Activated naive CD4-positive, alpha-beta T cell treated with anti-CD3 and anti-CD28 coated beads, Interleukin-2, amount 50 U/mL, for 72 hours (primary cell): ENCODE results near the gene MLLT3. TPM values are rescaled to one million over a fixed set of nuclear protein-coding genes. Genes with fewer than 3 reads are reported as not detected.

ENCODE experiments used
- ATAC-seq, 2 donors: fragments of 150-1000 bp; cut with Tn5 transposase; 2 replicates each; pipeline ENCODE4 v1.10.0; 2021; ENCODE audit warnings: mild to moderate bottlenecking in 2 of 2, moderate library complexity in 2 of 2
- DNase-seq, 2 donors: peaks; one replicate each; pipeline ENCODE4 v3.0.0; 2021 to 2022; ENCODE audit warnings: low spot score in 2 of 2
- H3K27ac Mint-ChIP-seq, 2 donors: one replicate each; pipeline ENCODE4 v1.8.0; 2022; ENCODE audit warnings: mild to moderate bottlenecking in 2 of 2, mixed read lengths in 2 of 2
- H3K36me3 Mint-ChIP-seq, 2 donors: one replicate each; pipeline ENCODE4 v1.8.0; 2022; ENCODE audit warnings: mixed read lengths in 2 of 2
- H3K9me3 Mint-ChIP-seq, 2 donors: one replicate each; pipeline ENCODE4 v1.8.0; 2022; ENCODE audit warnings: mixed read lengths in 2 of 2
- total RNA-seq, 2 donors: library from RNA; stranded (reverse); gene quantifications; one replicate each; pipeline ENCODE4 v1.2.3, GENCODE V29; 2022

MLLT3 gene
- total RNA-seq, 2 donors from 2014 or later: 43.6 to 54.6 TPM

DNA sequence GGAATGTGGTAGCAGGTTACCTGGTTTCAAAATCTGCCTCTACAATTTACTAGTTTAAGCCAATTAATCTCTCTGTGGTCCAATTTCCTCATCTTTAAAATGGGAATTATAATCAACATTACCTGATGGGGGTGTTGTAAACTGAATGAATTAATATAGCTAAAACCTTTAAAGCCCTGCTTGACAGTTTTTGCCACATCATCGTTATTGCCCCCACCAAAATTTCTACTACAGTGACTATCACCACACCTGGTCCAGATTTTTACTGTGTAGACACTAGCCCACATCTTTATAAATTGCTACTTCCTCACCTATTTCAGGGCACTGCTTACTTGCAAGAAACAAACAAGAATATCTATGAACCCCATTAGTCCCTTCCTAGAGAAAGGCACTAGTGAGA, 65.0 kb downstream of the MLLT3 start:
- Mint-ChIP-seq H3K27ac (peak overlapping the region; percentile 23 to 77), H3K9me3 (no peaks in the 10 kb centered on the region), H3K36me3 (no peaks in the 10 kb centered on the region)
- DNase-seq: no peak
- no peak for ATAC-seq

DNA sequence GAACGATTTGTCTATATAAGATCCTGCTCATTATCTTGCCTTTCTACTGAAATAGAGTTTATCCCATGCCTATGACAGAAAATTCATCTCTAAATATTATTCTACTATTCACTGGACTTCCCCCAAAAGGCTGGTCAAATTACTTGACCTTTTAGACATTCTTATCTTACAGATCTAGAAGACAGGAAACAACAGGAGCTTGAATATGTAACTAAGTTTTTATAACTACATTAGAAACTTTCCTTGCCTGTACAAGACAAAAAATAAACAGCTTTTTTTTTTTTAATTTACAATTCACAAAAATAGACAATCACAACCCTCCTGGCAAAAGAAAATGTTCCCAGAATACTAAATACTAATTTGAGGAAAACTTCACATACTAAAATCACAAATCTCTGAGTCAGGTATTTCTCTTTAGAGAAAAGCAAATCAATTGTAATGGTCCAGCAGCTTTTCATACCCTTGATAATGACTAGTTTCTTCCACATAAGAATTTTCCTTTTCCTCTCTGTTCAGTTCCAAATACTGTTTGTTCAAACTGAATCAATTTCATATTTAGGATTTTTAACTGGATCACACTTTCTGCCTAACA, 68.6 kb downstream of the MLLT3 start:
- H3K9me3 Mint-ChIP-seq: no peaks in the 10 kb centered on the region
- DNase-seq: no peak
- ATAC-seq: no peak
- peak overlapping the region; percentile 10 to 78 for H3K27ac Mint-ChIP-seq
- H3K36me3 Mint-ChIP-seq: no peaks in the 10 kb centered on the region

DNA sequence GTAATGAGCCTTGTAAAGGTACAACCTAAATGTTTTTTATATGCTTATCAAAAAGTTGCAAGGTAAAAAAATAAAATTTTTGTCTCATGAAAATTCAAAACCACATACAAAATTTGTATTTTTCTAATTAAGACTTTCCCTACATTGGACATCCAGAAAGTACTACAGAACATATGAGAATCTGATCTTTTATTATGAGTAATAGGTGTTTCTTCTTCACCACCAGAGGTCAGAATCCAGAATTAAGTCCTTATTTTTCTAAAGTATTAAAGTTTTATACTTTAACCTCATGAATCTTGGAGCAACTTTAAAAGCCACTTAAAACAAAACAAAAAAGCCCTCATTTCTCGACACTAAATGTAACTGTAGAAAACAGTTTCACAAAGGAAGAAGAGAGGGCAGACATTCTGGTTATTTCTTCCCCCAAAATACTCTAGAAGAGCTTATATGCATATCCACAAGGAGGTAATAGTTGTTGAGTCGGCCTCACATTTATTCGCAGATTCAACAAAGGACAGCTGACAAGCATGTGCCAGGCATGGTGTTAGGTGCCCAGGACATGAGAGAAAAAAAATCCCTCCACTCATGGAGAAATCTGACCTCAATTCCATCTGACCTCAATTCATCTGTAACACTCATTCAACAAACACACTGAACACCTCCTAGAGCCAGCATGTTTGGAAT, 69.3 kb downstream of the MLLT3 start:
- ATAC-seq (peak; percentile 45 to 63), DNase-seq (no peak)
- Mint-ChIP-seq H3K9me3 (no peaks in the 10 kb centered on the region), H3K27ac (peak overlapping the region; percentile 4 to 78), H3K36me3 (no peaks in the 10 kb centered on the region)

DNA sequence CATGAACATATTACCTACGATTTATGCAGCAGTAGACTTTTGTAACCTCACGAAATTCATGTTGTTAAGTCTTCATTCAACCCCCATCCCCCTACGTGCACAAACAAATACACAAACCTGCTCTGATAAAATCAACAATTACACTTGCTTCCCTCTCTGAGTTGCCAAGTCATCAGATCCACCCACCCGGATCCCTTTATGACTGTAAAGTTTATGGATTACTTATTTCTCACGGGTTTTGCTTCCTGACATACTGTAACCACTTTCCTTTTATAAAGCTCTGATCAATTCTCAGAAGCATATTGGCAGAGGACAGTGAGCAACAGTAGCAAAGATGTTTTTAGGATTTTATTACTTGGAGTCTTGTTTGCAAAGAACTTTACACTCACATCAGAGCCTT, 70.5 kb downstream of the MLLT3 start:
- no peaks in the 10 kb centered on the region for H3K9me3 Mint-ChIP-seq
- no peaks in the 10 kb centered on the region for H3K36me3 Mint-ChIP-seq
- H3K27ac Mint-ChIP-seq: peak overlapping the region in 1 of 2 donors; percentile 73
- peak in 1 of 2 donors; percentile 32 for DNase-seq
- ATAC-seq: peak; percentile 70 to 87

DNA sequence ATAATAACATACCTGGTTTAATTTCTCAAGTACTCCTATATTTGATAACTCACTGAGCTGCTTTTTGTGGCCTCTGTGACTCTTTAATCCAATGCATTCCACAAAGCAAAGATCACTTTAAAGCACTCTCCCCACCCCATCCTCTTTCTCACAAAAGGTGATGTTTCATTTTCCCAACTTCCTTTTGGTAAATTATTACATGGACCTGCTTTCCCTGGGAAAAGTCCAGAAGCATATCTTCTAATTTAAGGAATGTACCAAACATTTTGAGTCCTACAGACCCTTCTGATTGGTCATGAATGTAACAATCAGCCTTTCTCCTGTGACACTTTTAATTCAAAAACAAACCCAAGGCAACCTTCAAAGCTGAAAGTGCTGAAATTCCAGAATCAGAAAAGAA, 71.1 kb downstream of the MLLT3 start:
- H3K36me3 Mint-ChIP-seq: no peaks in the 10 kb centered on the region
- no peak overlapping the region for H3K27ac Mint-ChIP-seq
- DNase-seq: no peak
- H3K9me3 Mint-ChIP-seq: no peaks in the 10 kb centered on the region
- no peak for ATAC-seq

DNA sequence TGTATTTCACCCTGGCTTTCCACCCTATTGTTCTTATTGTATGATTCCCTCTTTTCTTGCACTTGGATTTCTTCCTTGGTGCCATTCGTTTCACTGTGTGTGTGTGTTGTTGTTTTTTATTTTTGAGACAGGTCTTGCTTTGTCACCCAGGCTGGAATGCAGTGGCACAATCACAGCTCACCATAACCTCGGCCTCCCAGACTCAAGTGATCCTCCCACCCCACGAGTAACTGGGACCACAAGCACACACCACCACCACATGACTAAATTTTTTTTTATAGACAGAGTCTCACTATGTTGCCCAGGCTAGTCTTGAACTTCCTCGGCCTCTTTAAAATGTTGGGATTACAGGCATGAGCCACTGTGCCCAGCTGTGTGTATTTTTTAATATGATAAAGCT, 72.0 kb downstream of the MLLT3 start:
- H3K36me3 Mint-ChIP-seq: no peaks in the 10 kb centered on the region
- no peaks in the 10 kb centered on the region for H3K9me3 Mint-ChIP-seq
- no peak for ATAC-seq
- H3K27ac Mint-ChIP-seq: no peak overlapping the region
- DNase-seq: no peak

DNA sequence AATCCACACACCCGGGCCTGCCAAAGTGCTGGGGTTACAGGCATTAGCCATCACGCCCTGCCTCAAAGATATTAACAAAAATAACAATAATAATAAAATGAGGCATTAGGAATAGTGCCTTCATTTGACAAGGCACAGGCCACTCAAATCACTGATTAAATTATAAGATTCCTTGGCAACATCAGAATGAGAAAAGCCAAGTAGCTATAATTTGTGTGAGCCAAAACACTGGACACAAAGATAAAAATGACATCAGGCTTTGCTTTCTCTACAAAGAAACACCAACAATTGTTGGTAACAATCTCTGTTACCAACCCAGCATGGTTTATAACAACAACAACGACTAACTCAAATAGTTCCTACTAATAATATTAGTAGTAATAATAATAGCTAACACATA, 73.2 kb downstream of the MLLT3 start:
- H3K9me3 Mint-ChIP-seq: no peaks in the 10 kb centered on the region
- ATAC-seq (no peak), DNase-seq (no peak)
- no peaks in the 10 kb centered on the region for H3K36me3 Mint-ChIP-seq
- no peak overlapping the region for H3K27ac Mint-ChIP-seq

DNA sequence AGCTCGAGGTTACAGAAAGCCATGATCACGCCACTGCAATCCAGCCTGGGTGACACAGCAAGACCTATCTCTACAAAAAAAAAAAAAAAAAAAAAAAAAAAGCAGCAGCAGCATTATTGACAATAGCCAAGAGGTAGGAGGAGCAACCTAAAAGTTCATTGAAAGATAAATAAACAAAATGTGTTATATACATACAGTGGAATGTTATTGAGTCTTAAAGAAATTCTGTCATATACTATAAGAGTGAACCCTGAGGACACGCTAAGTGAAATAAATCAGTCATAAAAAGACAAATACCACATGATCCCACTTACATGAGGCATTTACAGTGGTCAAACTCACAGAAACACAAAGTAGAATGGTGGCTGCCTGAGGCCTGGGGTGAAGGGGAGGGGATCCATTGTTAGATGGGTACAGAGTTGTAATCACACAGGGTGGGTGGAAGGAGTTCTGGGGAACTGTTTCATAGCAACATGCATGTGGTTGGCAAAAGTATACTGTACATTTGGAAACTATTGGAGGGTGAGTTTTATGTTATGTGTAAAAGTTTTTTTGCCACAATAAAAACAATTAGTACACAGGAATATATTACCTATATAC, 77.2 kb downstream of the MLLT3 start:
- Mint-ChIP-seq H3K36me3 (peaks cover 25 to 27% of the 10 kb centered on the region in 2 donors), H3K27ac (peak overlapping the region in 1 of 2 donors; percentile 53), H3K9me3 (peaks cover 11 to 13% of the 10 kb centered on the region in 2 donors)
- peak in 1 of 2 donors; percentile 16 for ATAC-seq
- DNase-seq: no peak

DNA sequence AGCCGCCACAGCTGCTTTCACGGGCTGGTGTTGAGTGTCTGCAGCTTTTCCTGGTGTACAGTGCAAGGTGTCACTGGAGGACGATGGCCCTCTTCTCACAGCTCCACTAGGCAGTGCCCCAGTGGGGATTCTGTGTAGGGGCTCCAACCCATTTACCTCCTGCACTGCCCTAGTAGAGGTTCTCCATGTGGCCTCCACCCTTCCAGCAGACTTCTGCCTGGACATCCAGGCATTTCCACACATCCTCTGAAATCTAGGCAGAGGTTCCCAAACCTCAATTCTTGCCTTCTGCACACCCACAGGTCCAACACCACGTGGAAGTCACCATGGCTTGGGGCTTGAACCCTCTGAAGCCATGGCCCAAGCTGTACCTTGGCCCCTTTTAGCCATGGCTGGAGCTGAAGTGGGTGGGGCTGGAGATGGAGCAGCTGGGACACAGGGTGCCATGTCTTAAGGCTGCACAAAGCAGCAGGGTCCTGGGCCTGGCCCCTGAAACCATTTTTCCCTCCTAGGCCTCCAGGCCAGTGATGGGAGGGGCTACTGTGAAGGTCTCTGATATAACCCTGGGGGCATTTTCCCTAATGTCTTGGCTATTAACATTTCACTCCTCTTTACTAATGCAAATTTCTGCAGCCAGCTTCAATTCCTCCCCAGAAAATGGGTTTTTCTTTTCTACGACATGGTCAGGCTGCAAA, 82.0 kb downstream of the MLLT3 start:
- DNase-seq: no peak
- no peak for ATAC-seq
- Mint-ChIP-seq H3K36me3 (peaks cover 36 to 43% of the 10 kb centered on the region in 2 donors), H3K9me3 (peaks cover 13 to 22% of the 10 kb centered on the region in 2 donors), H3K27ac (no peak overlapping the region)

DNA sequence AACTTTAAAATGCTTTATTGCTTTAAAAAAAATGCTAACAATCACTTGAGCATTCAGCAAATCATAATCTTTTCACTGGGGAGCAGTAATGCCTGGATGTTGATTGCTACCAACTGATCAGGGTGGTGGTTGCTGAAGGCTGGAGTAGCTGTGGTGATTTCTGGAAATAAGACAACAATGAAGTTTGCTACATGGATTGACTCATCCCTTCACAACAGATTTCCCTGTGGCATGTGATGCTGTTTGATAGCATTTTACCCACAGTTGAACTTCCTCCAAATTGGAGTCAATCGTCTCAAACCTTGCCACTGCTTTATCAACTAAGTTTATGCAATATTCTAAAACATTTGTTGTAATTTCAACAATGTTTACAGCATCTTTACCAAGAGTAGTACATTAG, 83.3 kb downstream of the MLLT3 start:
- ATAC-seq (no peak), DNase-seq (no peak)
- Mint-ChIP-seq H3K36me3 (peaks cover 36 to 46% of the 10 kb centered on the region in 2 donors), H3K27ac (no peak overlapping the region), H3K9me3 (peaks cover 13 to 22% of the 10 kb centered on the region in 2 donors)

DNA sequence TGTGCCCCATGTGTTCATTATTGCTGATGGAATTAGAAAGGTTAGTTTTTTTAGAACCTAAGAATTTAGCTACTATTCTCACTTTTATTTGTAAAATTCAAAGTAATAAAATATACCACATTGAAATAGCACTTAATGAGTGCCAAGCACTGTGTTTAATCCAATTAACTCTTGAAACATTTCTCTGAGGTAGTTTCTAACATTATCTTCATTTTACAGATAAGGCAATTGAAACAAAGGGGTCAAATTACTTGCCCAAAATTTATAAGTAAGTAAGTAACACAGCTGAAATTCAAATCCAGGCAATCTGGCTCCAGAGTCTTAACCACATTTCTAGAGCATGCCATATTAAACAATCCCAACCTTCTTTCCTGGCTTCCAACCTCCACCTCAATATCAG, 84.2 kb downstream of the MLLT3 start:
- peaks cover 34 to 46% of the 10 kb centered on the region in 2 donors for H3K36me3 Mint-ChIP-seq
- DNase-seq (no peak), ATAC-seq (no peak)
- H3K9me3 Mint-ChIP-seq: peaks cover 10 to 22% of the 10 kb centered on the region in 2 donors
- no peak overlapping the region for H3K27ac Mint-ChIP-seq

DNA sequence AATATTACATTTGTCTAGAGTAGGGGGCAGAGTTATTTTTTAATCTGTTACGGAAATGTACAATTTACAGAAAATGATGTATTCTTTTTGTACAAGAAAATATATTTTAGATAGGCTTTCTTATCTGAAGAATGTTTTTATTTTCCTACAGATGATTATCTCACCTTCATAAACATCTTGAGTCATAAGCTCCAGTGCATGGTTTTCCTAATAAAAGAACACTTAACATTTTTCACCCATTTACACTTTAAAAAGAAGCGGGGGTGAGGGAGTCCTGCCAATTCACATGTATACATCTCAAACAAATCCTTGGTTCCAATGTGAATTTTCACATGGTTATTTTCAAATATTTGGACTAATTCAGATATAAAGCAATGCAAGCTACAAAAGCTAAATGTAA, 85.0 kb downstream of the MLLT3 start:
- no peak for DNase-seq
- ATAC-seq: no peak
- peaks cover 28 to 39% of the 10 kb centered on the region in 2 donors for H3K36me3 Mint-ChIP-seq
- peaks cover 10 to 22% of the 10 kb centered on the region in 2 donors for H3K9me3 Mint-ChIP-seq
- H3K27ac Mint-ChIP-seq: no peak overlapping the region

DNA sequence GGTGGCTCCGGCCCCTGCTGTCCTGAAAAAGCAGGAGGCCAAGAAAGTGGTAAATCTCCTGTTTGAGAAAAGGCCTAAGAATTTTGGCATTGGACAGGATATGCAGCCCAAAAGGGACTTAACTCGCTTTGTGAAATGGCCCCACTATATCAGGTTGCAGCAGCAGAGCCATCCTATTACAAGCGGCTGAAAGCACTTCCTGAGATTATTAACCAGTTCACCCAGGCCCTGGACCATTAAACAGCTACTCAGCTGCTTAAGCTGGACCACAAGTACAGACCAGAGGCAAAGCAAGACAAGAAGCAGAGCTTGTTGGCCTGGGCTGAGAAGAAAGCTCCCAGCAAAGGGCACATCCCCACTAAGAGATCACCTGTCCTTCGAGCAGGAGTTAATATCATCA, 89.7 kb downstream of the MLLT3 start:
- ATAC-seq (no peak), DNase-seq (no peak)
- Mint-ChIP-seq H3K9me3 (no peaks in the 10 kb centered on the region), H3K36me3 (peaks cover 0 to 7% of the 10 kb centered on the region in 2 donors), H3K27ac (no peak overlapping the region)

DNA sequence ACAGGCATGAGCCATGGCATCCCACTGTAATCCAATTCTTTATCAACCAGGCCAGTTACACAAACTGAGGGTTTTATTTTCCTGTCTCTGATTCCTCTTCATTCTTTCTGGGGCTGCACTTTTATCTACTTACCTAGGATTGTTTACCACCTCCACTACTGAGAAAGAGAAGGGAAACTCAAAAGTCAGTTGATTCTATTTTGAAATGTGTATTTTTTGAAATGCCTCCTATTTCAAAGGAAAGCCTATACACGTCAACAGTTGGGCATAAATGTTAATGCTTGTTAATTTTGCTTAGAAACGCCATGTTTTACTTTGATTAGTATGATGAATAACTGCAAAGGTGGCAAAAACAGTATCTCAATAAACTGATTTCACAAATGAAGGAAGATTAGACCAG, 92.5 kb downstream of the MLLT3 start:
- Mint-ChIP-seq H3K36me3 (no peaks in the 10 kb centered on the region), H3K27ac (no peak overlapping the region), H3K9me3 (no peaks in the 10 kb centered on the region)
- DNase-seq (no peak), ATAC-seq (no peak)

DNA sequence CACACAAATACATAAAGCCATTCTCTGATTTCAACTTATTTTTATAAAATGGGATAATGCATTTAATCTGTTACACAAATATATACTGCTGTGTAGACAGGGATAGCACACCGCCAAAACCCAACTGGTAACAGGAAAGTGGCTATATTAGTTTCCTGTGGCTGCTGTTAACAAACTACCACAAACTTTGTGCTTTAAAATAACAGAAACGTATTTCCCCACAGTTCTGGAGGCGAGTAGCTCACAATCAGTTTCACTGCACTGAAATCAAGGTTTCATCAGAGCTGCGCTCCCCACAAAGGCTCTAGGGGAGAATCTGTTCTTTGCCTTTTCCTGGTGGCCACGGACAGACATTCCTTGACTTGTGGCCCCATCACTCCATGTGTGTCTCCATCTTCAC, 94.0 kb downstream of the MLLT3 start:
- no peak for DNase-seq
- Mint-ChIP-seq H3K9me3 (no peaks in the 10 kb centered on the region), H3K27ac (no peak overlapping the region), H3K36me3 (peaks cover 0 to 6% of the 10 kb centered on the region in 2 donors)
- ATAC-seq: no peak

DNA sequence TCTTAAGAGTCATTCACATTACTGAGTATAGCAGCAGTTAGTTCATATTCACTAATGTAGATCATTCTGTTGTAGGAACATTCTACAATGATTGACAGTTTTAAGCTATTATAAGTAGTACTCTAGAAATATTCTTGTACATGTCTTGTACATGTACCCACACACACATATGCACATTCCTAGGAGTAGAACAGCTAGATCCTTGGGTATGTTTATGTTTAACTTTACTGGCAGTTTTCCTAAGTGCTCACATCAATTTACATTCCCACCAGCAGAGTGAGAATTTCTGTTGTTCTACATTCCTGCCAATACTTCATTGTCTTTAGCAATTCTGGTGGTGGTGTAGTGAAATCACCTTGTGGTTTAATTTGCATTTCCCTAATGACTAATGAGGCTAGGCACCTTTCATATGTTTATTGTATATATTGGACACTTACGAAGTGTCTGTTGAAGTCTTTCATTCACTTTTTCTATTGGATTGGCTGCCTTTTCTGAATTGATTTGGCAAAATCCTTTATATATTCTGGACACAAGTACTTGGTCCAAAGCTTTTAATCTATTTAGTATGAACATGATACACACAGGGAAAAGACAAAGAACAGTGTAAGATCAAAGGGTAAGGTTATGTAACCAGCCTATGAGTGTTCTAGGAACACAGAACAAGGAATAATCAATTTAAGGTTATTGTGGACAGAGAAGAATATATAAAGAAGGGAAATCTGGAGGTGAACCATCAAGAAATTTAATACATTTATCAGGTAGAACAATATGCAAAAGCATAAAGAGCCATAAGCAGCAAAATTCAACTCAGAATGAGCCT, 95.6 kb downstream of the MLLT3 start:
- Mint-ChIP-seq H3K36me3 (peaks cover 0 to 8% of the 10 kb centered on the region in 2 donors), H3K27ac (no peak overlapping the region), H3K9me3 (no peaks in the 10 kb centered on the region)
- ATAC-seq: peak; percentile 57 to 63
- no peak for DNase-seq
